H1 (cell line): Measurements from ENCODE around the gene NT5C. TPM values are rescaled to one million over a fixed set of nuclear protein-coding genes. Genes with fewer than 3 reads are reported as not detected.

Source experiments
- BCL11A ChIP-seq, 2 experiments: IDR thresholded peaks; one replicate each; pipeline ENCODE4 v1.6.1; 2011; ENCODE audit warnings: low read depth in 2 of 2, low read length in 2 of 2, mild to moderate bottlenecking in 2 of 2
- CBX5 ChIP-seq: fragments of 300-800, 300-1000 bp; sonication (generic); IDR thresholded peaks from 2 replicates; pipeline ENCODE4 v1.7.1; 2016; ENCODE audit warnings: antibody characterized with exemption, low read length, low read depth
- GTF2F1 ChIP-seq: IDR thresholded peaks from 2 replicates; pipeline ENCODE4 v1.6.1; 2012; ENCODE audit warnings: low read depth, low read length, improper control_type of control experiment, borderline replicate concordance
- JUN ChIP-seq: IDR thresholded peaks from 2 replicates; pipeline ENCODE4 v1.6.1; 2011; ENCODE audit warnings: low read depth, mild to moderate bottlenecking, improper control_type of control experiment, low read length
- KDM1A ChIP-seq: fragments of 200-600, 300-600 bp; sonication (generic); IDR thresholded peaks from 2 replicates; pipeline ENCODE4 v1.7.1; 2016; ENCODE audit warnings: mild to moderate bottlenecking, low read length, borderline replicate concordance
- SIX5 ChIP-seq: IDR thresholded peaks from 2 replicates; pipeline ENCODE4 v1.6.1; 2011; ENCODE audit warnings: mild to moderate bottlenecking, low read depth, low read length
- TAF7 ChIP-seq: optimal IDR thresholded peaks from 2 replicates; pipeline ENCODE3; 2011; ENCODE audit warnings: low read depth, mild to moderate bottlenecking, inconsistent platforms, low read length, moderate library complexity, borderline replicate concordance
- polyA plus RNA-seq, 7 experiments: library from polyadenylated mRNA; depleted of rRNA in 3 of 7; stranded (reverse) in 5 of 7; unstranded in 2 of 7; fragments of >200 nt in 5 of 7; fragments of 200-250 nt in 2 of 7; gene quantifications; 1 replicate in 5 of 7; 2 replicates in 1 of 7; 4 replicates in 1 of 7; pipeline versions ENCODE4 v1.2.1 to v1.2.3, GENCODE V29; 2011 to 2013; ENCODE audit warnings: missing spikeins in 2 of 7, mixed read lengths in 2 of 7
- total RNA-seq: library from RNA; stranded (reverse); fragmentation: NEBNext Ultra II Directional; extraction: Animal tissue kit (Norgen Biotek cat#: 25700); gene quantifications from 2 replicates; pipeline ENCODE4 v1.2.1, GENCODE V29; 2021
- TF ChIP-seq, protein P1 (sequence below): IDR thresholded peaks from 2 replicates; pipeline ENCODE4 v1.6.1; 2011; ENCODE audit warnings: low read length, improper control_type of control experiment

The NT5C gene
- total and polyA plus RNA-seq, 2 of the 8 experiments (the other 6 are each of a cell fraction or from before 2014, with no cell fraction given) = 52.1 to 66.4 TPM

DNA sequence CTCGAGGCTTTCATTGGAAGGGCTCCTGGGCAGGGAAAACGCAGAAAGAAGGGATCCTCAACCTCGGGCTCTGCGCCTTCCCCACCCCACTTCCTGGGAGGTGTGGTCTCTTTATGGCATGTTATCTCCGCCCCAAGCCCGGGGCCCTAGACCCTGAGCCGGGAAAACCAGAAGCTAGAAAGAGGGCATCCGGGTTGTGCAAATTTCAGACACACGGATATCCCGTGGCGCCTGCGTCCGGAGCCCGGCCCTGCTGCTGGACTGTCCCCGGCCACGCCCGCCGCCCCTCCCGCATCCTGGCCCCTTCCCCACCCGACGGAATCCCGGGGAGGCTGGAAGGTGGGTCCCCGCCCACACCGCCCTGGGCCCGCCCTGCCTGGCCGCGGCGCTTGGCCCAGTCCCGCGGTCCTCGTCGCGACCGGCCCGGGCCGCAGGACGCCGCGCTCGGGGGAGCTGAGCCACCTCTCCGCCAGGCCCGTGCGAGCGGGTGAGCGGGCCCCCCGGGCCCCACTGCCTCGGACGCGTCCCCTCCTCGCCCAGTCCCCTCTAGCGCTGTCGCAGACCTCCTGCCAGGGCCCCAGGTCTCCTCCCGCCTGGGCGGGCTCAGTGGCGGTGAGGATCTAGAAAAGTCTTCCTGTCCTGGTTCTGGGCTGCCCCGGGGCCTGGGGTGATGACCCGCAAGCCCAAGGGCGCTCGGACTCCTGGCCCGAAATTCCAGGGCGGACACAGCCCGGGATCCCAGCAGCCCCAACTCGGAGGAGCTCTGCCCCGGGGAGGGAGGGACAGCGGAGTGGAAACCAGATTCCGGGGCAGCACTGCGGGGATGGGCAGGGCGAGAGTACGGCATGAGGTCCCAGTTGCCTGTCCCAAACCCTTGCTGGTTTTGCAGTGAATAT is 43.7 kb downstream of the NT5C start, which contains the start of gene SLC16A5 (continued):
- TF ChIP-seq, protein P1, sequence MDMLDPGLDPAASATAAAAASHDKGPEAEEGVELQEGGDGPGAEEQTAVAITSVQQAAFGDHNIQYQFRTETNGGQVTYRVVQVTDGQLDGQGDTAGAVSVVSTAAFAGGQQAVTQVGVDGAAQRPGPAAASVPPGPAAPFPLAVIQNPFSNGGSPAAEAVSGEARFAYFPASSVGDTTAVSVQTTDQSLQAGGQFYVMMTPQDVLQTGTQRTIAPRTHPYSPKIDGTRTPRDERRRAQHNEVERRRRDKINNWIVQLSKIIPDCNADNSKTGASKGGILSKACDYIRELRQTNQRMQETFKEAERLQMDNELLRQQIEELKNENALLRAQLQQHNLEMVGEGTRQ = no peak
- TF ChIP-seq CBX5 (no peak), TAF7 (peak; percentile 38), GTF2F1 (no peak), JUN (no peak), KDM1A (no peak), BCL11A (IDR thresholded peaks at IDR 0.05; ENCODE audit: low read depth in 2 of 2, low read length in 2 of 2) (no peak), SIX5 (no peak)
